ENCODE data around the gene RBFOX2.

The RBFOX2 gene

GRCh38 chr22:35695202-35695601, 333.4 kb downstream of the RBFOX2 start:
- no peak overlapping the region for H3K4me3 ChIP-seq (ENCODE audit: control insufficient read depth, low read depth, low read length)
- no peak for DNase-seq (ENCODE audit: low read depth)
- TF ChIP-seq CTCF (conservative IDR thresholded peaks at IDR 0.05; ENCODE audit: control insufficient read depth, insufficient read depth, low read depth, low read length) = no peak

- no peak for DNase-seq (ENCODE audit: low read depth)
- TF ChIP-seq CTCF (conservative IDR thresholded peaks at IDR 0.05; ENCODE audit: control insufficient read depth, insufficient read depth, low read depth, low read length) = no peak
- no peak overlapping the region for H3K4me3 ChIP-seq (ENCODE audit: control insufficient read depth, low read depth, low read length)
Observed at GRCh38 chr22:35690001-35690400, 338.6 kb downstream of the RBFOX2 start.

- DNase-seq (ENCODE audit: low read depth) = peak; percentile 19
- no peak for TF ChIP-seq CTCF (conservative IDR thresholded peaks at IDR 0.05; ENCODE audit: control insufficient read depth, insufficient read depth, low read depth, low read length)
- H3K4me3 ChIP-seq (ENCODE audit: control insufficient read depth, low read depth, low read length) = no peak overlapping the region
Observed at GRCh38 chr22:35688913-35689675, 339.5 kb downstream of the RBFOX2 start.
